B cell (primary cell): Measurements from ENCODE around the gene ALOX15.

ENCODE experiments used
- CTCF ChIP-seq: fragments of 200-600 bp; IDR thresholded peaks from one replicate; pipeline ENCODE4 v1.8.0; 2022; ENCODE audit warnings: antibody characterized with exemption, mild to moderate bottlenecking
- EZH2 ChIP-seq: IDR thresholded peaks from 2 replicates; pipeline ENCODE4 v1.6.1; 2012; ENCODE audit warnings: borderline replicate concordance, low read depth, mild to moderate bottlenecking, moderate library complexity, low read length; ENCODE audit not compliant: insufficient read depth, poor library complexity, severe bottlenecking

GRCh38 chr17:4596636-4597380, 44.7 kb downstream of the ALOX15 start:
- TF ChIP-seq EZH2 (no peak), CTCF (no peak)
